Ishikawa (cell line): ENCODE results near the gene RIPK4.

Experiments used
- CEBPB ChIP-seq: IDR thresholded peaks from 2 replicates; pipeline ENCODE4 v1.6.1; 2012
- CREB1 ChIP-seq: IDR thresholded peaks from 2 replicates; pipeline ENCODE4 v1.6.1; 2012; ENCODE audit warnings: low read depth
- EGR1 ChIP-seq: IDR thresholded peaks from 2 replicates; pipeline ENCODE4 v1.6.1; 2012
- FOXM1 ChIP-seq: IDR thresholded peaks from 2 replicates; pipeline ENCODE4 v1.6.1; 2012; ENCODE audit warnings: low read depth, borderline replicate concordance
- MAX ChIP-seq: IDR thresholded peaks from 2 replicates; pipeline ENCODE4 v1.6.1; 2012
- RAD21 ChIP-seq: IDR thresholded peaks from 2 replicates; pipeline ENCODE4 v1.6.1; 2012; ENCODE audit warnings: low read depth
- REST ChIP-seq: IDR thresholded peaks from 2 replicates; pipeline ENCODE4 v1.6.1; 2012; ENCODE audit warnings: low read depth, mild to moderate bottlenecking
- TAF1 ChIP-seq: IDR thresholded peaks from 2 replicates; pipeline ENCODE4 v1.6.1; 2012; ENCODE audit warnings: low read depth, mild to moderate bottlenecking
- TF ChIP-seq, protein P1 (sequence below): IDR thresholded peaks from 2 replicates; pipeline ENCODE4 v1.6.1; 2012

- TF ChIP-seq REST (no peak), CREB1 (no peak), FOXM1 (no peak), CEBPB (no peak), EGR1 (no peak), TAF1 (no peak), RAD21 (no peak), MAX (no peak)
- TF ChIP-seq, protein P1, sequence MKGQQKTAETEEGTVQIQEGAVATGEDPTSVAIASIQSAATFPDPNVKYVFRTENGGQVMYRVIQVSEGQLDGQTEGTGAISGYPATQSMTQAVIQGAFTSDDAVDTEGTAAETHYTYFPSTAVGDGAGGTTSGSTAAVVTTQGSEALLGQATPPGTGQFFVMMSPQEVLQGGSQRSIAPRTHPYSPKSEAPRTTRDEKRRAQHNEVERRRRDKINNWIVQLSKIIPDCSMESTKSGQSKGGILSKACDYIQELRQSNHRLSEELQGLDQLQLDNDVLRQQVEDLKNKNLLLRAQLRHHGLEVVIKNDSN: no peak
Measured at GRCh38 chr21:41760411-41760810, 6.4 kb downstream of the RIPK4 start.
